NCI-H1417 (cell line): ENCODE data around the gene HSD17B4.
"Not testable (repeated sequence)": the region's sequence is repeated elsewhere in the genome, so short reads cannot be mapped to it uniquely, and the experiment has no call there.

Experiments used
- DNase-seq, 3 experiments: peaks; one replicate each; lab custom pipeline; 2025; lab: John Stamatoyannopoulos, UW

HSD17B4 gene

DNA sequence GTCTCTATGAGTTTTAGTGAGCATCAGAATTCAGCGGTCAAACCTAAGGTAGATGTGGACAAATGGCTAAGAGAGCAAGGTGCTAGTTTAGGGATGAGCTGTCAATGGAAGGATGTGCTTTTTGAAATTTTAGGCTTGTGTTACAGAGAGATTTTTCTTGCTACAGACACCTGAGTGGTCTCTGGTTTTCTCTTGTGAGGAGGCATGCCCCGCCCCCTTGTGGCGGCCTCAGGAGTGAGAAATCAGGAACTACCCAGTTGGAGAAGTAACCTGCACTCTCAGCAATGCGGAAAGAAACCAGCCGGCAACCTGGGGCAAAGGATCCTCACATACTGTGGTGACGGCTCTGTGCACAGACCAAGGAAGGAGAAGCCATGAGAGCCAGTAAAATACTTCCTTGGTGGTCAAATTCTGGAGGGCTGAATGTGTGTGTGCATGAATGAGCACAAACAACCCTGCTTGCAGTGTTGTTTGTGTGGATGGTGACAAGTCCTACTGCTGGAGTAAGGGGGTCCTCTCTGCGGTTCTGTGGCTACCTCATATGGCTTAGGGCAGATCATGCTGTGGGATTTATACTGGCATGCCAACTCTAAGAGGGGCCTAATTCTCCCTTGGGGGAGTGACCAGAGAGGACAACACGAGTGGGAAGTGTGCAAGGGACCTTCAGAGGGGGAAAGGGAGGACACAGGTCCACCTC is 16.7 kb upstream of the HSD17B4 start:
- DNase-seq, result peak in 1 of 3 experiments; percentile 13

DNA sequence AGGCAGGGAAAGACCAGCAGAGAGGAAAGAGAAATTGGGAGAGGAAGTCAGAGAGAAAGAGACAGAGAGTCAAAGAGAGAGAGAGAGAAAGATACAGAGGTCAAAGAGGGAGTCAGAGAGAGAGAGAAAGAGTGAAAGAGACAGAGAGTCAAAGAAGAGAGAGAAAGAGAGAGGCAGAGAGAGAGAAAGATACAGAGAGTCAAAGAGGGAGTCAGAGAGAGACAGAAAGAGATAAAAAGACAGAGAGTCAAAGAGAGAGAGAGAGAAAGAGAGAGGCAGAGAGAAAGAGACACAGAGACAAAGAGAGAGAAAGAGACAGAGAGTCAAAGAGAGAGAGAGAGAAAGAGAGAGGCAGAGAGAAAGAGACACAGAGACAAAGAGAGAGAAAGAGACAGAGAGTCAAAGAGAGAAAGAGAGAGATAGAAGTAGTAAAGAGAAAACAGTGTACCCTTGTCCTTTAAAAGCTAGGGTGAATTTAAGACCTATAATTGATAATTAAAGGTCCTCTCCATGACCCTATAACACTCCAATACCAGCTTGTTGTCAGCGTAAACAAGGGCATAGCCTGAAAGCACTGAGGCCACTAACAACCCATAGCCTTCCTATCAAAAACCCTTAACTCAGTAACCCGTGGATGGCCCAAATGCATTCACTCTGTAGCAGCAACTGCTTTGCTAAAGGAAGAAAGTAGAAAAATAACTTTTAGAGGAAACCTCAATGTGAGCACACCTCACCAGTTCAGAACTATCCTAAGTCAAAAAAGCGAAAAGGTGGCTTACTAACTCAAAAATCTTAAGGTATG is 14.3 kb upstream of the HSD17B4 start:
- DNase-seq, result not testable (repeated sequence)

DNA sequence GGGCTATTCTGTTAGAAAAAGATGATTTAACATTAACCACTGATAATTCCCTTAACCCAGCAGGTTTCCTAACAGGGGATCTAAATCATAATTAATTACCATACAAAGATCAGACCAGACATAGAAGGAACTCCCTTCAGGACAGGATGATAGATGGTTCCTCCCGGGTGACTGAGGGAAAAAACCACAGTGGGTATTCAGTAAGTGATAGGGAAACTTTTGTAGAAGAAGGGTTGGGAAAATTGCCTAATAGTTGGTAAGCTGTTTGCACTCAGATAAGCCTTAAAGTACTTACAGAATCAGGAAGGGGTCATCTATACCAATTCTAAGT is 13.7 kb upstream of the HSD17B4 start:
- not testable (repeated sequence) for DNase-seq

DNA sequence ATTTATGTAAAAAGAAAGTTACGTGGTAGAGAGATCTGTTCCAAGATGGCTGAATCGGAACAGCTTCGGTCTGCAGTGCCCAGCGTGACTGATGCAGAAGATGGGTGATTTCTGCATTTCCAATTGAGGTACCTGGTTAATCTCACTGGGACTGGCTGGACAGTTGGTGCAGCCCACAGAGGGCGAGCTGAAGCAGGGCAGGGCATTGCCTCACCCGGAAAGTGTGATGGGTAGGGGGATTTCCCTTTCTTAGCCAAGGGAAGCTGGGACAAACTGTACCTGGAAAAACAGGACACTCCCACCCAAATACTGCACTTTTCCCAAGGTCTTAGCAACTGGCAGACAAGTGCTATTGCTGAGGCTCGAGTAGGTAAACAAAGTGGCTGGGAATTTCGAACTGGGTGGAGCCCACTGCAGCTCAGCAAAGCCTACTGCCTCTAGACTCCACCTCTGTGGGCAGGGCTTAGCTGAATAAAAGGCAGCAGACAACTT is 13.1 kb upstream of the HSD17B4 start:
- no peak for DNase-seq

DNA sequence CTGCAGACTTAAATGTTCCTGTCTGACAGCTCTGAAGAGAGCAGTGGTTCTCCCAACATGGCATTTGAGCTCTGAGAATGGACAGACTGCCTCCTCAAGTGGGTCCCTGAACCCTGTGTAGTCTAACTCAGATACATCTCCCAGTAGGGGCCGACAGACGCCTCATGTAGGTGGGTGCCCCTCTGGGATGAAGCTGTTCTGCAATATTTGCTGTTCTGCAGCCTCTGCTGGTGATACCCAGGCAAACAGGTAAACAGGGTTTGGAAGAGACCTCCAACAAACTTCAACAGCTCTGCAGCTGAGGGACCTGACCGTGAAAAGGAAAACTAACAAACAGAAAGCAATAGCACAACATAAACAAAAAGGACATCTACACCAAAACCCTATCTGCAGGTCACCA is 12.7 kb upstream of the HSD17B4 start:
- not testable (repeated sequence) for DNase-seq

DNA sequence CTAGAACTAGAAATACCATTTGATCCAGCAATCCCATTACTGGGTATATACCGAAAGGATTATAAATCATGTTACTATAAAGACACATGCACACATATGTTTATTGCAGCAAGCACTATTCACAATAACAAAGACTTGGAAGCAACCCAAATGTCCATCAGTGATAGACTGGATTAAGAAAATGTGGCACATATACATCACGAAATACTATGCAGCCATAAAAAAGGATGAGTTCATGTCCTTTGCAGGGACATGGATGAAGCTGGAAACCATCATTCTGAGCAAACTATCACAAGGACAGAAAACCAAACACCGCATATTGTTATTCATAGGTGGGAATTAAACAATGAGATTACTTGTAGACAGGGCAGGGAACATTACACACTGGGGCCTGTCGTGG is 7.7 kb upstream of the HSD17B4 start:
- DNase-seq, result not testable (repeated sequence)

DNA sequence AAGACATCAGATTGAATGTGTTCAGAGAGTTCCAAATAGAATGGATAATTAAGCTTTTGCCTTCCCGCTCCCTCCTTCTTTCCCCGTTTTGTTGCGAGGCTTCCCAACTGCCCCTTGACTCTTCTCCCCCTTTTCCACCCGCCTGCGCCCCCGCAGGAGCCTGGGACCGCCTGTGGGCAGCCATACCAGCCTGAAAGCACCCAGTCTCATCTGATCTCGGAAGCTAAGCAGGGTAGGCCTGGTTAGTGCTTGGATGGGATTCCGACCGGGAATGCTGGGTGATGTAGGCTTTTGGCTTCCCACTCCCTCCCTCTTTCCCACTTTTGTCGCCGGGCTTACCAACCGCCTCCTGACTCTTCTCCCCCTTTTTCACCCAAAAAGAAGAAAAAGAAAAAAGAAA is 6.8 kb upstream of the HSD17B4 start:
- no peak for DNase-seq

DNA sequence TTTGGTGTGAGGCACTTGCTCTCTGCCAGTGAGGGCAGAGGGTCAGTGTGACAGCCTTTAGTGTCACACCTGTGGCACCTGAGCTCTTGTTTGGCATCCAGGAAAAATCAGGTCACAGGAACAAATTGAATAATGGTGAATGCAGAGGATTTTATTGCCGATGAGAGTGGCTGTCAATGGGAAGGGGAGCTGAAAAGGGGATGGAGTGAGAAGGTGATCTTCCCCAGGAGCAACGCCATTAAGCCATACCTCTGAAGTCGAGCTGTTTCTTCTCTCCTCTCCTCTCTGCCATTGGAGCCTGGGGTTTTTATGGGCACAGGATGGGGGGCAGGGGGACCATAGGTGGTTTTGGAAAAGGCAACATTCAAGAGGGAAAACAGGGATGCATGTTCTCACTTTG is 2.4 kb upstream of the HSD17B4 start:
- DNase-seq, result no peak

DNA sequence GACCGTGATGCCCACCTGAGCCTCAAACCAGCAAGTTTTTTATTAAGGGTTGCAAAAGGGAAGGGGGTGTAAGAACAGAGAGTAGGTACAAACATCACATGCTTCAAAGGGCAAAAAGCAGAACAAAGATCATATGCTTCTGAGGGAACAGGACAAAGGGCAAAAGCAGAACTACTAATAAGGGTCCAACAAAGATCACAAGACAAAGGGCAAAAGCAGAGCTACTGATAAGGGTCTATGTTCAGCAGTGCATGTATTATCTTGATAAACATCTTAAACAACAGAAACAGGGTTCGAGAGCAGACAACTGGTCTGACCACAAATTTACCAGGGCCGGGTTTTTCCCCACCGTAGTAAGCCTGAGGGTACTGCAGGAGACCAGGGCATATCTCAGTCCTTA is 1.7 kb upstream of the HSD17B4 start:
- DNase-seq, result not testable (repeated sequence)

DNA sequence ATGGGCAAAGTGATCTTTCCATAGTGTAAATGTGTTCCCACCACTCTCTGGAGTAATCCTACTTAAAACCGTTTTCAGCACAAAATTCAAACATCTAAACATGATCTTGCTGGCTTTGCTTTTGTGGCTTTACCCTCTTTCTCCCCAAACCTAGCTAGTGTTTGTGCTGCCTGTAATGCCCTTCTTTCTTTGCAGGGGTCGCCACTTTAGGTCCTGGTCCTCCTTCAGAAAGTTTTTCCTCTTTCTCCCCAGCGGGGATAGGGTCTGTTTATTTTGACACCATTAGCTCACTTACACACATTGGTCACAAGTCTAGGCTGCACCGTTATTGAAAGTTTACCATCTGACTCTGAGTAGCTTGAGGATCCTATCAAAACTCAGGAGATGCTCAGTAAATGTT is 736 bp upstream of the HSD17B4 start:
- DNase-seq, result no peak

DNA sequence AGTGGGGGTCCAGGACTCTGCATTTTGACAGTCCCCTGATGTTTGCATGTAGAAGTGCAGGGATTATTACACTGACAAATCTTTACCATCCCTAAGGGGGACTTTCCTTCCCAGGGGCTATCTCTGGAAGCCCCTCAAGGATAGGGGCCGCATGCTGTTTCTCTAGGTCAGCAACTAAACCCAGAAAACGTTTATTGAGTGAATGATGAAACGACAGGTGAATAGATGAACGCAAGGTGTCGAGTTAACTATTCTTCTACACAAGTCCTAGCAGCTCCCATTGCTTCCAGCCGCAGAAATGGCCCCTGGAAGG is 281 bp upstream of the HSD17B4 start:
- no peak for DNase-seq

DNA sequence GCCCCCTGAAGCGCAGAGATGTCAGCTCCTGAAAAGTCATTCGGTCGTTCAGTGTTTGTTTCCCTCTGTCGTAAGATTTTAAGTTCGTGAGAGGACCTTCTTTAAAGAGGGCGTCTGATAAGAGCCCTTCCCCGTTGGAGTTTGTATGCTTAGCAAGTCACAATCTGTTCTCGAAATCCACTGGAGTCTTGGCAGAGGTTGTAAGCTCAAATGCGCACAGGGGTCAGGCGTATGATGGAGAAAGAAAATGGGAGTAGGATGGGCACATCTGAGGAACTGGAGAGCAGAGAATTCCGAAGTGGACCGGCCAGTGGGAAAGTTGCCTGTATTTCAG is 710 bp downstream of the HSD17B4 start:
- no peak for DNase-seq

DNA sequence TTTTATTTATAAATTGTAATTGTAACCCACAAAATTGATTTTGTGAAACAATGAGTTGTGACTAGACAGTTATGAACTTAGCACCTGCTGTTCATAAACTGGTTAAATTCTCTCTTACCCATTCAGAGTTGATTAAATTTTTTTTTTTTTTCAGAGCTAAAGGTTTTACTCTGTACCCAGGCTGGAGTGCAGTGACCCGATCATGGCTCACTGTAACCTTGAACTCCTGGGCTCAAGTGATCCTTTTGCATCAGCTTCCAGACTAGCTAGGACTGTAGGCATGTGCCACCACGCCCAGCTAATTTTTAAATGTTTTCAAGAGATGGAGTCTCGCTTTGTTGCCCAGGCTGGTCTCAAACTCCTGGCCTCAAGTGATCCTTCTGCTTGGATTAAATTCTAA is 1.9 kb downstream of the HSD17B4 start:
- no peak for DNase-seq

DNA sequence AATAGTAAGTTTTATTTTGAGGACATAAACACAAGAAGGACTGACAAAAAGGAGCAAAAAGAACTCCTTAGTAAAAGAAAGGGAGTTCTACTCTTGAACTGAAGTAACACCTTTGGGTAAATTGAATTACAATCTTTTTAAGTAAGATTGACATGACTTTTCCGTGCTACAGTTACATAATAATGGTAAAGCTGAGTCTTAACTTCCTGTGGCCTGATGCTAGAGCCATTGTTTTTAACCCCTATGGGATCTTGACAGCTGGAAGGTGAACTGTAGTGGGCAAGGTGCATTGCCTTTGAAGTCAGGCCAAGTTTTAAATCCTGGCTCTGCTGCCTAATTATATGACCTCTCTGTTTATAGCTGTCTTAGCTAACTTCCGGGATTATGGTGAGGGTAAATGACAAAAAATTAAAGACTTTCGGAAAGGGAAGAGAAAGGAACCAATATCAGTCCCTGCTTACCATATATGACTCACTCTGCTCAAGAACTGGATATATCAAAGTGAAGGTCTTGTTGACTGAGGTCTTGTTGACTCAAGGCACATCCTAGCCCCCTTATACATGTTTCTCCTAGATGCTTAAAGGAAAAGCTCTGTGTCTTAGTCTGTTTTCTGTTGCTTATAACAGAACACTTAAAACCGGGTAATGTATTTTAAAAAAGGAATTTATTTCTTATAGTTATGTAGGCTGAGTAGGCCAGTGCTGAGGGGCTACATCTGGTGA is 6.8 kb downstream of the HSD17B4 start:
- DNase-seq, result no peak

DNA sequence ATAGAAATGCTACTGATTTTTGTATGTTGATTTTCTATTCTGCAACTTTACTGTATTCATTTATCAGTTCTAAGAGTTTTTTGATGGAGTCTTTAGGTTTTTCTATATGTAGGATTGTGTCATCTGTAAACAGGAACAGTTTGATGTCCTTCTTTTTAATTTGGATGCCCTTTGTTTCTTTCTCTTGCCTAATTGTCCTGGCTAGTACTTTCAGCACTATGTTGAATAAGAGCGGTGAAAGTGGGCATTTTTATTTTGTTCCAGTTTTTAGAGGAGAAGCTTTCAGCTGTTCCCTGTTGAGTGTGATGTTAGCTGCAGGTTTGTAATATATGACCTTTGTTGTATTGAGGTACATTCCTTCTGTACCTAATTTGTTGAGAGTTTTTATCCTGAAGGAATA is 13.3 kb downstream of the HSD17B4 start:
- no peak for DNase-seq

DNA sequence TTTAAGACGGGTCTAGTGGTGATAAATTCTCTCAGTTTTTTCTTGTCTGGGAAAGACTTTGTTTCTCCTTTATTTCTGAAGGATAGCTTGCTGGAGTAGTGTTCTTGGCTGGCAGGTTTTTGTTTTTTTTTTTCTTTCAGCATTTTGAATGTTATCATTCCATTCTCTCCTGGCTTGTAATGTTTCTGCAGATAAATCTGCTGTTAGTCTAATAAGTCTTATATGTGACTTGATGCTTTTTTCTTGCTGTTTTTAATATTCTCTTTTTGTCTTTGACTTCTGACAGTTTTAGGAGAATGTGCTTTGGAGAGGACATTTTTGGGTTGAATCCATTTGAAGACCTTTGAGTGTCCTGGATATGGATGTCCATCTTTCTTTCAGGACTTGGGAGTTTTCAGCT is 16.0 kb downstream of the HSD17B4 start:
- no peak for DNase-seq

DNA sequence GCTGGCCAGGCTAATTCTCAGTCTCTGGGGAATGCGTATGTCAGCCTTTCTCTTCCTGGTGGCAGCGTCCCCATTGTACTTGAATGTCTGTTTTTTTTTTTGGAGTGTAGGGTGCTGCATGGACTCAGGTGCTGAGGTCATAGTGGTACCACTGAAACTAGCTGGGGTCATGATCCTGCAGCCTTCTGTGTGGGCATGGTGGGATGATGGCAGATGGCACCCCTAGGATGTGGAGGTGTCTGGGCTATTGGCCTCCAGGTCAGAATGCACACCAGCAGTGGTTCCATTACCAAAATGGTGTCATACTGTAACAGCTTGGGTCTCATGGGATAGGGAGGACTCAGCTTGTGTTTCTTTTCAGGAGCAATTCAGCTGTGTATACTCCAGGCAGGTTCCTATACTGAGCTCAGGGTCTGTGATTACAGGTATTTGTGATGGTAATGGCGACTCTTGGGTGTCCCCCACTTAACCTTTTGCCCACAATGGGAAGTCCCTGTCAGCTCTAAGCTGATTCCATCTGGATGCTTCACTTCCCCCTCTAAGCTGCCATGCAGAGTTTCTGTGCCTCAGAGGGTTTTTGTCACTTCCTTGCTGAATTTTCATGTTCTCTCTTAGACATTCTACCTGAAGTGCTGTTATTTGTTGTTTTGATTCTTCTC is 17.9 kb downstream of the HSD17B4 start:
- DNase-seq, result no peak

DNA sequence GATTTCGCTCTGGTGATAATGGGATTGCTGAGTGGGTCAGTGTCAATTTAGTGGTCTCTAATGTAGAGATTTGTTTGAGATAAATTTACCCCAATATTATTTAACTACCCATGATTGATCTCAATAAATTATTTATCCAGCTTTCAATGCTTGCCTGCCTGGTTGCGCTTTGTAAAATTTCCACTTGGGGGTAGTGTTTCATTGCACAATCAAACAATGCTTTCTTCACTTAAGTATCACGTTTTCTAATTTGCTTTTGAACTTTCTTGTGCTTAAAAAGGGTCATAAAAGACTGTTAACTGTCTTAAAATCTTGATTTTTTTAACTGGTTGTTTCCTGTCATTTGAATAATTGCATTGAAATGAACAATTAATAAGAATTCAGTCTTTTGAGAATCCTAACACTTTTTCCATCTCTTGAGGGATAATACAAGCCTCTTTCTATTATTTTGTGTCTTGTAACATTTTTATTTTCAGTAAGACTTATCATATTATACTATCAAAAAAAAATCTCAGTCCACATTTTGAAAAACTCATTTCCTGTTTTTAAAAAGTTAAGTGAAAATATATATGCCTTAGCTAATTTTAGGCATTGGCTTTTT is 18.7 kb downstream of the HSD17B4 start:
- DNase-seq, result peak in 2 of 3 experiments; percentile 1 to 49

DNA sequence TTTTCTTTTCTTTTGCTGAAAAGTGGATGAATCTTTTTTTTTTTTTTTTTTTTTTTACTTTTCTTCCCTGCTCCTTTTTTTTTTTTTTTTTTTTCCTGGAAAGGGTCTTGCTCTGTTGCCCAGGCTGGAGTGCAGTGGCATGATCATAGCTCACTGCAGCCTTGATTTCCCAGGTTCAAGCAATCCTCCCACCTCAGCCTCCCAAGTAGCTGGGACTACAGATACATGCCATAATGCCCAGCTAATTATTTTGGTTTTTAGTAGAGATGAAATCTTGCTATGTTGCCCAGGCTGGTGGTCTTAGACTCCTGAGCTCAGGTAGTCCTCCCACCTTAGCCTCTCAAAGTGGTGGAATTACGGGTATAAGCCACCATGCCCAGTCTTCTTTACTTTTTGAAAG is 20.9 kb downstream of the HSD17B4 start:
- DNase-seq, result no peak

DNA sequence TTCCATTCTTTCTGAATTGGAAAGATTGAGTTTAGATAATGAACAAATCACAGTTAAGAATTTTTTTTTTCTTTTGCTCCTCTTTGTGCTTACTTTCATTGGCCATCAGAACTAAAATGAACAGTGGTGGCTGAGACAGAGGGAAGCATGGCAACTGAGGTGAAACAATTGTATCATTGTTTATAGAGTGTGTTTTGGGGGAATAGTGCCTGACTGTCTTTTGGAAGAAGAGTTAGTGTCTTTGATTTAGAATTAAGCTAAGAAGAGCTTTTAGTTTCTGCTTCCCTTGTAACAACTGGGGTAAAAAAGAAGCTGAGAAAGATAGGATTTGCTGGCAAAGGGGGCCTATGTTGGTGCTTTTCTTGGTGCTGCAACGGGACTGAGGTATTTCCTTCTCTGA is 24.0 kb downstream of the HSD17B4 start:
- no peak for DNase-seq

DNA sequence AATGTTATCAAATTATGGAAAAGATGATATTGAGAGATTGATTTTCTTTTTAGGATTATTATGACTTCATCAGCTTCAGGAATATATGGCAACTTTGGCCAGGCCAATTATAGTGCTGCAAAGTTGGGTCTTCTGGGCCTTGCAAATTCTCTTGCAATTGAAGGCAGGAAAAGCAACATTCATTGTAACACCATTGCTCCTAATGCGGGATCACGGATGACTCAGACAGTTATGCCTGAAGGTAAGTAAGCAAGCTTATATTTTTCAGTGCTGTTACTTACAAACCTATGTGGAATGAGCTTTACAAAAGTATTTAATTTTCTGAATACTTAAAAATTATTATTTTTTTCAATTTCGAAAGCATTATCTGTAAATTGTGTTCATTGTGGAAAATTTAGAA is 26.5 kb downstream of the HSD17B4 start:
- no peak for DNase-seq

DNA sequence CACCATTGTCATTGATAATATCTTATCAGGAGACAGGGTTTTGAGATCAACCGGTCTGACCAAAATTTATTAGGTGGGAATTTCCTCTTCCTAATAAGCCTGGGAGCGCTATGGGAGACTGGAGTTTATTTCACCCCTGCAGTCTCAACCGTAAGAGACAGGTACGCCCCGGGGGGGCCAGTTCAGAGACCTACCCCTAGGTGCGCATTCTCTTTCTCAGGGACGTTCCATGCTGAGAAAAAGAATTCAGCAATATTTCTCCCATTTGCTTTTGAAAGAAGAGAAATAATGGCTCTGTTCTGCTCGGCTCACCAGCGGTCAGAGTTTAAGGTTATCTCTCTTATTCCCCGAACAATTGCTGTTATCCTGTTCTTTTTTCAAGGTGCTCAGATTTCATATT is 28.3 kb downstream of the HSD17B4 start:
- not testable (repeated sequence) for DNase-seq
